ENCODE results near the gene TPI1.

Gene TPI1

GRCh38 chr12:6828781-6829535 is 38.4 kb upstream of the TPI1 start:
- peak in 1 of 2 donors; percentile 51 for DNase-seq (ENCODE audit: low read depth in 2 of 2)

- no peak for DNase-seq (ENCODE audit: low read depth in 2 of 2)
These were observed 37.7 kb upstream of the TPI1 start for GRCh38 chr12:6829536-6830220.

- DNase-seq (ENCODE audit: low read depth in 2 of 2) = no peak
These were observed 36.9 kb upstream of the TPI1 start for GRCh38 chr12:6830286-6830890.

DNA sequence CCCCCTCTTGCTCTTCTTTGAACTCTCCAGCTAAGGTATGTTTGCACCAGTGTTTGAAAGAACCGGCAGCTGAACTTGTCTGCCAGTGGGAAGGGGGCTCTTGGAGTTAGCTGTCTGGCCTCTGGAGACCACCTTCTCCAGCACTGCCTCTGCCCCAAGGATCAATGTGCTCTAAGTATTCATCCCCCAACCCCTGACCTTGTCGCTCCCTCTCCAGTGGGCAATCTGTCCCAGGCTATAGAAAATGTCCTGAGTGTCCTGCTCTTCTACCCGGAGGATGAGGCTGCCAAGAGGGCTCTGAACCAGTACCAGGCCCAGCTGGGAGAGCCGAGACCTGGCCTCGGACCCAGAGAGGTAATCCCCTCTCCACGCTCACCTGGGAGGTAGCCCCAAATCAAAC is 36.3 kb upstream of the TPI1 start:
- no peak for DNase-seq (ENCODE audit: low read depth in 2 of 2)

DNA sequence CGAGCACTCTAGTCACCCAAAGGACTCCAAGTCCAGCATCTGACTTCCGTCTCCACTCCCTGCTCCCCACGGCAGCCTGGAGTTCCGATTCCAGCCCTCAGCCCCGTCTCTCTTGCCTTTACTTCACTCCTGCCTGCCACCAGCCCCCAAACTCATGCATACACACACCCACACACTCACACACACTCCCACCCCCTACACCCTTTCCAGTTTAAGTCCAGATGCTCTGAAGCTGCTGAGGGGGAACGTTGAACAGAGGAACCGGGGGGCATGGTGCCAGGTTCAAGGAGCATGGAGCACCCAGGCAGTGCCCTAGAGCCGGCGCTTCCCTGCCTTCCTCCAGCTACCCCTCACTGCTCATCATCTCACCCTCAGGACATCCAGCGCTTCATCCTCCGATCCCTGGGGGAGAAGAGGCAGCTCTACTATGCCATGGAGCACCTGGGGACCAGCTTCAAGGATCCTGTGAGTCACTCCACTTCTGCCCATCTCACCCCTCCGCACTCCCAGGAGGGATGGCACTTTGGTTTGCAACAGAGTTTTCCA is 35.8 kb upstream of the TPI1 start:
- DNase-seq (ENCODE audit: low read depth in 2 of 2) = no peak

- DNase-seq (ENCODE audit: low read depth in 2 of 2) = no peak
These were observed 35.2 kb upstream of the TPI1 start for GRCh38 chr12:6832125-6832524.

- no peak for DNase-seq (ENCODE audit: low read depth in 2 of 2)
These were observed 34.0 kb upstream of the TPI1 start for GRCh38 chr12:6833189-6833890.

DNA sequence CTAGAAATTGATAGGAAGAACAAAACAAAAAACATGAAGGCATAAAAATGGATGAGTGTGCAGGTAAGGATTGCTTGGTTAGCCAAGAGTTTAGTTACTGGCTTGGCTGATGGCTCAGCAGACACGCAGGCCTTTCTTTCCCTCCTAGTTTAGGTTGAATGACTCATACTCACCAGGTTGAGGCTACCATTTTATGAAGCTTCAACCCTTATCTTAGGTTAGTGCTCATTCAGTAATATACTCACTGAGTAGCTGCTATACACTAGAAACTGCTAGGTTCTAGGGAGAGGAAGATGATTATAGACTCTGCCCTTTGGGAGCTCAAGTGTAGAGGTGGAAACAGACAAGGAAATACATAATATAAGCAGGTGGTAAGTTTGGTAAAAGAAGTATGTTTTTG is 33.1 kb upstream of the TPI1 start:
- DNase-seq (ENCODE audit: low read depth in 2 of 2) = no peak

DNA sequence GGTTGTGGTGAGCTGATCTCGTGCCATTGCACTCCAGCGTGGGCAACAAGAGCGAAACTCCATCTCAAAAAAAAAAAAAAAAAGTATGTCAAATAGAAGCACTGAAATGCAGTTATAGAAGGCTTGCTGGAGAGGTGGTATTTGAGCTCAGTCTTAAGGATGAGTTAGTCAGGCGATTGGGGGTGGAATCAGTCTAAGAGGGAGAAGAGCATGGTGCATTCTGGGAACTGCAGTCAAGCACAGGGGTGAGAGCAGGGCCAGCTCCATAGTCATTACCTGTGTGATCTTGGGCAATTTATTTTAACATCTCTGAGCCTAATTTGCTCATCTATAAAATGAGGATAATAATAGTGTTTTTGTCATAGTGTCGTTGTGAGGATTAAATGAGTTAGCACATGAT is 32.5 kb upstream of the TPI1 start:
- DNase-seq (ENCODE audit: low read depth in 2 of 2) = no peak

- DNase-seq (ENCODE audit: low read depth in 2 of 2) = no peak
These were observed 30.5 kb upstream of the TPI1 start for GRCh38 chr12:6836851-6837250.

DNA sequence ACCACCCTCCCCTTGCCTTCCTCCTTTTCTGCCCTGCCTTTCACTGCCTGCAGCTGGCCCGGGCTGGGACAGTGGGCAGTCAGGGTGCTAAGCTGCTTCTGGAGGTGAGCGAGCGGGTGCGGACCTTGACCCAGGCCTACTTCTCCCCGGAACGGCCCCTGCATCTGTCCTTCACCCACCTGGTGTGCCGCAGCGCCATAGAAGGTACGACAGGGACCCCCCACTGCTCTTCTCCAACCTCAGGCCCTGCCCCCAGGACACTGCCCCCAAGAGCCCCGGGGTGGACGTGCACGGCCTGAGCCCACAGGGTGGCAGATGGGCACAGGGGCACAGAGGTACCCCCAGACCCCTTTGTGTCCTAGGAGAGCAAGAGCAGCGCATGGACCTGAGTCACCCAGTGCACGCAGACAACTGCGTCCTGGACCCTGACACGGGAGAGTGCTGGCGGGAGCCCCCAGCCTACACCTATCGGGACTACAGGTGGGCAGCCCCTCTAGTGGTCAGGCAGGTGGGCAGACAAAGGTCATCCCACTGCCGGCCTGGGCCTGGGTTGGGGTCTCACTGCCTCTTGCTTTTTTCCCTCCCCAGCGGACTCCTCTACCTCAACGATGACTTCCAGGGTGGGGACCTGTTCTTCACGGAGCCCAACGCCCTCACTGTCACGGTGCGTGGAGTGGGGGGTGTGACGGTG is 29.8 kb upstream of the TPI1 start:
- no peak for DNase-seq (ENCODE audit: low read depth in 2 of 2)

GRCh38 chr12:6838854-6839253 is 28.5 kb upstream of the TPI1 start:
- no peak for DNase-seq (ENCODE audit: low read depth in 2 of 2)

- DNase-seq (ENCODE audit: low read depth in 2 of 2) = no peak
These were observed 27.7 kb upstream of the TPI1 start for GRCh38 chr12:6839482-6840201.

- DNase-seq (ENCODE audit: low read depth in 2 of 2) = no peak
These were observed 27.0 kb upstream of the TPI1 start for GRCh38 chr12:6840330-6840729.

GRCh38 chr12:6840761-6841515 is 26.4 kb upstream of the TPI1 start, which contains the start of gene GNB3:
GNB3 (plus strand) TSS chr12:6840925; CDS start chr12:6841288, 363 bp downstream.
- no peak for DNase-seq (ENCODE audit: low read depth in 2 of 2)

GRCh38 chr12:6842075-6842474 is 25.3 kb upstream of the TPI1 start:
- no peak for DNase-seq (ENCODE audit: low read depth in 2 of 2)

- no peak for DNase-seq (ENCODE audit: low read depth in 2 of 2)
These were observed 24.0 kb upstream of the TPI1 start for GRCh38 chr12:6843118-6843902.

DNA sequence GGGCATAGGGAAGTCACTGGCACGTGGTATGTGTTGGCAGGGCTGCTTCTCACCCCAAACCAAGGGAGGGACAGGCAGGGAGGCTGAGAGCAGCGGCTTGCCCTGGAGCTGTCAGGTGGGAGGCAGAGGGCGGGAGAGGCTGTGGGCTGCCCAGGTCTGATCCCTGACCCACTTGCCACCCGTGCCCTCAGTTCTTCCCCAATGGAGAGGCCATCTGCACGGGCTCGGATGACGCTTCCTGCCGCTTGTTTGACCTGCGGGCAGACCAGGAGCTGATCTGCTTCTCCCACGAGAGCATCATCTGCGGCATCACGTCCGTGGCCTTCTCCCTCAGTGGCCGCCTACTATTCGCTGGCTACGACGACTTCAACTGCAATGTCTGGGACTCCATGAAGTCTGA is 21.9 kb upstream of the TPI1 start:
- DNase-seq (ENCODE audit: low read depth in 2 of 2) = no peak

DNA sequence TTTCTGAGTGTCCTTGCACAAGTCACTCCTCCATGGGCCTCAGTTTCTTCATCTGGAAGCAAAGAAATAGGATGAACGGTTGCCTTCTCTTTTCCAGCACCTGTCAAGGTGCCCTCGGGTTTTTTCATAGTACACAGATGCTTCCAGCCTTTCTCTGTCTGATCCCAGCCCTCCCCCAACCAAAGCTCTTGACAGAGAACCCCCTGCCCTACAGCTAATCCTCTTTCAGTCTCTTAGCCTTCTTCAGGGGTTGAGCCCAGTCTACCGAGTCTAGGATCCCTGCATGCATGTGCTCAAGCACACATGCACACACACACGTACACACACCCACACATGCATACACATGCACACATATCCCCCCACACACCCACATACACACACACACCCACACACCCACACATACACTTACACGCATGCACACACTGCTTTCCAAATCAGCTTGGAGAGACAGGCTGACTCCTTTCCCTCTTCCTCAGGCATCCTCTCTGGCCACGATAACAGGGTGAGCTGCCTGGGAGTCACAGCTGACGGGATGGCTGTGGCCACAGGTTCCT is 20.9 kb upstream of the TPI1 start:
- no peak for DNase-seq (ENCODE audit: low read depth in 2 of 2)
